Panc1 (cell line): ENCODE results near the gene HNF1B. TPM values are rescaled to one million over a fixed set of nuclear protein-coding genes. Genes with fewer than 3 reads are reported as not detected.

Experiments
- ATAC-seq: fragments of 200-7000 bp; cut with Tn5 transposase; 2 replicates; pipeline ENCODE4 v1.9.1; 2020; ENCODE audit warnings: mild to moderate bottlenecking, moderate library complexity
- BruUV-seq: library from RNA; stranded (reverse); fragments of 400-500 nt; replicated peaks from 2 replicates; lab custom pipeline; 2021; lab: Mats Ljungman, UMichigan
- CTCF ChIA-PET: fragments of 300-600 bp; sonication (Branson Sonifier 250); formaldehyde crosslinking; loops from one replicate; lab custom pipeline; 2022; ENCODE audit warnings: antibody characterized with exemption; lab: Charles Lee
- POLR2A ChIA-PET: fragments of 300-600 bp; sonication (Branson Sonifier 250); formaldehyde crosslinking; loops from one replicate; lab custom pipeline; 2022; ENCODE audit warnings: antibody characterized with exemption; lab: Charles Lee
- DNase-seq: peaks from one replicate; pipeline ENCODE4 v3.0.0-alpha.2; 2010; ENCODE audit warnings: low read depth, low spot score
- H3K27ac ChIP-seq: 2 replicates; pipeline ENCODE4 v1.5.1; 2011; ENCODE audit warnings: mild to moderate bottlenecking, low read length, inconsistent platforms
- H3K27me3 ChIP-seq: fragments of 200-500 bp; sonication (Bioruptor generic); 2 replicates; pipeline ENCODE4 v1.6.0; 2014; ENCODE audit warnings: low read length, inconsistent platforms; ENCODE audit not compliant: control insufficient read depth, insufficient read depth
- H3K36me3 ChIP-seq: fragments of 200-500 bp; sonication (Bioruptor generic); 2 replicates; pipeline ENCODE4 v1.5.1; 2014; ENCODE audit warnings: inconsistent platforms, mild to moderate bottlenecking, low read length, moderate library complexity; ENCODE audit not compliant: control insufficient read depth, insufficient read depth
- H3K4me1 ChIP-seq: 2 replicates; pipeline ENCODE4 v1.5.1; 2011; ENCODE audit warnings: inconsistent platforms, mild to moderate bottlenecking, low read length, moderate library complexity; ENCODE audit not compliant: control insufficient read depth, insufficient read depth
- H3K4me3 ChIP-seq, 2 experiments: 2 replicates each; pipeline ENCODE4 v1.5.1; 2011 to 2012; ENCODE audit warnings: low read depth in 2 of 2, low read length in 2 of 2, mild to moderate bottlenecking in 2 of 2, inconsistent platforms in 1 of 2, moderate library complexity in 1 of 2
- H3K9me3 ChIP-seq: fragments of 200-500 bp; sonication (Bioruptor generic); 2 replicates; pipeline ENCODE4 v1.5.1; 2014; ENCODE audit warnings: low read depth, mild to moderate bottlenecking, inconsistent platforms, low read length, moderate library complexity; ENCODE audit not compliant: control insufficient read depth, insufficient read depth
- CTCF ChIP-seq: fragments of 450-650 bp; IDR thresholded peaks from 2 replicates; pipeline ENCODE4 v1.5.1; 2017; ENCODE audit warnings: mild to moderate bottlenecking
- POLR2AphosphoS5 ChIP-seq: IDR thresholded peaks from 2 replicates; pipeline ENCODE4 v1.6.1; 2012; ENCODE audit warnings: mild to moderate bottlenecking, low read depth, low read length, moderate library complexity
- REST ChIP-seq, 2 experiments: IDR thresholded peaks; 2 replicates each; pipeline ENCODE4 v1.6.1; 2011 to 2012; ENCODE audit warnings: low read depth in 2 of 2, control low read depth in 1 of 2, low read length in 1 of 2, mild to moderate bottlenecking in 1 of 2, moderate library complexity in 1 of 2; ENCODE audit not compliant: insufficient read depth in 1 of 2
- SIN3A ChIP-seq: IDR thresholded peaks from 2 replicates; pipeline ENCODE4 v1.6.1; 2012; ENCODE audit warnings: low read depth, mild to moderate bottlenecking, low read length, moderate library complexity, borderline replicate concordance; ENCODE audit not compliant: insufficient read depth
- TCF7L2 ChIP-seq: IDR thresholded peaks from 2 replicates; pipeline ENCODE4 v1.6.1; 2011; ENCODE audit warnings: mild to moderate bottlenecking, low read depth, low read length, inconsistent platforms
- in situ Hi-C: cut with HindIII; loops from 2 replicates; pipeline ENCODE4 v1.10.0; 2016; ENCODE audit warnings: low sequenced_read_pairs, low pct_unique_long_range_greater_than_20kb
- intact Hi-C: fragments of 100-400 bp; cut with micrococcal nuclease; formaldehyde crosslinking; loops from one replicate; pipeline ENCODE4 v1.10.0; 2022; ENCODE audit not compliant: unreplicated experiment
- total RNA-seq: library from RNA; stranded (reverse); gene quantifications from one replicate; pipeline ENCODE4 v1.2.1, GENCODE V29; 2021; ENCODE audit not compliant: unreplicated experiment

HNF1B gene
- total RNA-seq, 1 experiment from 2014 or later, result not detected

GRCh38 chr17:37710344-37710886, 34.4 kb downstream of the HNF1B start:
- TF ChIP-seq POLR2AphosphoS5 (no peak), SIN3A (no peak), TCF7L2 (no peak), REST (IDR thresholded peaks at IDR 0.05; ENCODE audit: insufficient read depth in 1 of 2, low read depth in 2 of 2, low read length in 1 of 2) (no peak), CTCF (no peak)
- DNase-seq (no peak), ATAC-seq (no peak)
- no peaks in the 10 kb centered on the region for H3K4me1 ChIP-seq
- ChIA-PET POLR2A (no interaction called here), CTCF (no interaction called here)
- H3K27ac ChIP-seq, result no peak overlapping the region
- in situ Hi-C loops, result no loop called here
- H3K36me3 ChIP-seq, result no peaks in the 10 kb centered on the region
- no TSS peak for BruUV-seq
- intact Hi-C loops, result no loop called here
- H3K4me3 ChIP-seq, result no peak overlapping the region
- H3K27me3 ChIP-seq, result no peaks in the 10 kb centered on the region
- H3K9me3 ChIP-seq, result no peaks in the 10 kb centered on the region

- Histone ChIP-seq H3K36me3 (no peaks in the 10 kb centered on the region), H3K4me3 (no peak overlapping the region), H3K27ac (no peak overlapping the region), H3K9me3 (no peaks in the 10 kb centered on the region), H3K27me3 (no peaks in the 10 kb centered on the region), H3K4me1 (no peaks in the 10 kb centered on the region)
- intact Hi-C loops (no loop called here), in situ Hi-C loops (no loop called here)
- BruUV-seq, result no TSS peak
- ATAC-seq (no peak), DNase-seq (no peak)
- TF ChIP-seq POLR2AphosphoS5, result no peak
- no peak for TF ChIP-seq REST (IDR thresholded peaks at IDR 0.05; ENCODE audit: insufficient read depth in 1 of 2, low read depth in 2 of 2, low read length in 1 of 2)
- TF ChIP-seq TCF7L2, result no peak
- no peak for TF ChIP-seq CTCF
- no peak for TF ChIP-seq SIN3A
- CTCF ChIA-PET, result no interaction called here
- POLR2A ChIA-PET, result no interaction called here
Observed at GRCh38 chr17:37708616-37709212, 36.1 kb downstream of the HNF1B start.
